Activated CD4-positive, alpha-beta T cell treated with anti-CD3 and anti-CD28 coated beads, Interleukin-2, Interleukin-4, amounts not matched to agents 100 ng/mL and 50 ng/mL, durations not matched to agents 16 hours and 8 hours (primary cell): ENCODE data around the gene C17orf67.

Source experiments
- DNase-seq: peaks from one replicate; pipeline ENCODE4 v3.0.0-alpha.2; 2020; ENCODE audit warnings: low spot score

Gene C17orf67

DNA sequence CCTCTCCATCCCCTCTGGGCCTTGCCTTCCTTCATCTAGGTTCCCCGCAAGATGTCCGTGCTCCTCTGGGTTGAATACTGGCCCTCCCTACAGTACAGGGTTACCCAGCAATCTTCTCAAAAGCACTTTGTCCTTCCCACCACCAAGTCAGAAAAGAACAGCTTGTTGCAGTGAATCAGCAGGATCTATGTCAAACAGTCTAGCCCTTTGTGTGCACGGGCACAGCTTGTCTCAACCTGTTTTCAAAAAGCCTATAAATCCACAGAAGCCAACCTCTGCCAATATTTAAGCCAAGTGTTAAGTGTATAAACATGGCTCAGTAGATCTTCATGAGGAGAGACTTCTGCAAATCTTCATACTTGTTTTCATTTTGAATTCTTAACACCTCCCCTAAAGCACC lies 25.2 kb downstream of the C17orf67 start:
- no peak for DNase-seq

DNA sequence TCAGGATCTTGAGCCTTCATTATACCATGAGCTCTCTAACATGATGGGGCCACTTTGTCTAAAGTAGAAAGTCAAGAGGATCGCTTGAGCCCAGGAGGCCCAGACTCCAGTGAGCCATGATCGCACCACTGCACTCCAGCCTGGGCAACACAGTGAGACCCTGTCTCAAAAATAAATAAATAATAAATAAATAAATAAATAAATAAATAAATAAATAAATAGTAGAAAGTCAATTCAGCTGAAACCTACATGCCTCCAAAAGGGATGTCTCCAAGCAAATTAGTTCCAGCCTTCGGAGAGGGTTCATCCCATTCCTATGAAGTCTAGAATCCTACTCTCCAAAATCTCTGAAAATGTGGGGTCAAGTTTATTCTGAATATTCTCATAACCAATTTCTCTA lies 26.0 kb downstream of the C17orf67 start:
- no peak for DNase-seq

DNA sequence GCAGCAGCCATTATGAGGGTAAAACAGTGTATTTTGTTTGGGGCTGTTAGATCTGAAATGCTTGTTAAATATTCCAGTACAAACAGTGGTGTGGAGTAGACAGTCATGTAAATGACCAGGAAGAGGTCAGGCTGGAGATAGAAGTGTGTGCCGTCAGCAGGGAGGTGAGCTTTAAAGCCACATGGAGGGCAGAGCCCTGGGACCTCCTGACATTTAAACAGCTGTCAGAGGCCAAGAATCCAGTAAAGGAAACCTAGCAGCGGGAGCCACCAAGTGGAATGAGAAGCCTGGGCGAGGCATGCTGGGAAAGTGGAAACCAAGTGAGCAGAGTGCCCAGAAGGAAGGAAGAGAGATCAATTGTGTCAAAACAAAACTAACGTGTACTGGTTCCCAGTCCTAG lies 26.8 kb downstream of the C17orf67 start:
- DNase-seq: no peak

DNA sequence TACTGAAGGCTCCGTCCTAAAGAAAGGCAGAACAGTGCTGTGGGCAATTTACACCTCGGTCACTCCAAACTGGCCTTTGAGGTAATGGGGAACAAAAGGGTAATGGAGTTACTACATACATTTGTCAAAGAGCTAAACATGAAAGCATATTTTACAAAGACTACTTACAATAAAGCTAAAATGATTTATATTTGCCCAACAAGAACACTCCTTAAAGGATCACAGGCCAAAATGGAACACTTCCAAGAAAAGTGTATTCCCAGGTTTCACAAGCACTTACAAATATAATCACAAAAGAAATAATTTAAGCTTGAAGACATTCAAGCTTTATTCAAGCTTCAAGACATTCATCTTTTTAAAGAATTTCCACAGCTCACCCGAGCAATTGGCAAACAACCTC lies 29.3 kb downstream of the C17orf67 start:
- DNase-seq: no peak

DNA sequence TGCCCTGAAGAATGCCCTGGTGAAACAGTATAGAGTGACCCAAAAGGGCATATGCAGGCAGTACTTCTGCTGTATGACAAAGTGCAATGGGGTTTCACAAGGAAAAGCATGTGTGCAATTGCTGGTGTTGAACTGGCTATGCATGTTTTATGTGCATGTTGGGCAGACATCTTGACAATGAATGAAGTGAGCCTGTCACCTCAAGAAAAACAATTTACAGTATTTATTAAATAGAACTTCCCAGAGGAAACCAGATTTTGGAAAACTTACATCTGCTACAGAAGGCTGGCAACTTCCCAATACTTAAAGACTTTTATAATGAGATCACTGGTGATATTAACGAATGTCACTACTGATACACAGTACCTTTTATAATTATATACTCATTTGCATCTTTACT lies 30.6 kb downstream of the C17orf67 start:
- no peak for DNase-seq

DNA sequence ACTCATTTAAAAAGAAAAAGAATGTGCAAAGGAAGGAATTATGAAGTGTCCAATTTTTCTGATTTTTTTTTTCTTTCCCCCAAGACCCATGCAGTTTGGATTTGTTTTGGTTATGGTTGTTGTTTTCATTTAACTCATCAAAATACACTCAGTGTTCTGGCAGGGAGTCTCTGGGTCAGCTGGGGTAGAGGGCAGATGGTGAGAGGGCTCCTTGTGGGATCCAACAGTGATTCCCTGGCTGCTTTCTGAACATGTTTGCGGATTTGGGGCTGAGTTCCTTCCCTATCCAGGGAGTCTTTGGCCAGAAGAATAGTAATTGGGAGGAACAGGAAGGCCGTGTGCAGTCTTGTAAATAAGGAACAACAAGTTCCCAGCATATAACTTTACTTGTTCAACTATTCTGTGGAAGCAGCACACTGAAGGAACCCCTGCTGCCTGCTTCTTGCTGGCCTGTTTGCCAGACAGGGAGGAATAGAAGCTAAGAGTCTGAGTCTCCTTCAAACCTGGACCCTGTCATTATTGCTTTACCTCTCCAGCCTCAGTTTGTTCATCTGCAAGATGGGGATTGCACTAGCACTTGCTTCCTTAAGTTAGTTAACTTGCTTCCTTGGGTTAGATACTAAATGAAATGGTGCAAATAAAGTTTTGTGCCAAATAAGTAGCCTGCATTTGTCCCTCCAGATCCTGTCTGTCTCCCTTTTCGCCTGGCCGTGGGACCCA lies 32.1 kb downstream of the C17orf67 start:
- no peak for DNase-seq

DNA sequence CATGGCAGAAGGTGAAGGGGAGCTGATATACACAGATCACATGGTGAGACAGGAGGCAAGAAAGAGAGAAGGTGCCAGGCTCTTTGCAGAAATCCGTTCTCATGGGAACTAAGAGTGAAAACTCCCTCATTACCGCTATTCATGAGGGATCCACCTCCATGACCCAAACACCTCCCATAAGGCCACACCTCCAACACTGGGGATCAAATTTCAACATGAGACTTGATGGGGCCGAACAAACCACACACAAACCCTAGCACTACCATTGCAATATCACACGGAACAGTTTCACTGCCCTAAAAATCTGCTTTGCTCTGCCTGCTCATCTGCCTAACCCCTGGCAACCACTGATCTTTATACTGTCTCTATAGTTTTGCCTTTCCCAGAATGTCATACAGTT lies 34.8 kb downstream of the C17orf67 start:
- DNase-seq: no peak

DNA sequence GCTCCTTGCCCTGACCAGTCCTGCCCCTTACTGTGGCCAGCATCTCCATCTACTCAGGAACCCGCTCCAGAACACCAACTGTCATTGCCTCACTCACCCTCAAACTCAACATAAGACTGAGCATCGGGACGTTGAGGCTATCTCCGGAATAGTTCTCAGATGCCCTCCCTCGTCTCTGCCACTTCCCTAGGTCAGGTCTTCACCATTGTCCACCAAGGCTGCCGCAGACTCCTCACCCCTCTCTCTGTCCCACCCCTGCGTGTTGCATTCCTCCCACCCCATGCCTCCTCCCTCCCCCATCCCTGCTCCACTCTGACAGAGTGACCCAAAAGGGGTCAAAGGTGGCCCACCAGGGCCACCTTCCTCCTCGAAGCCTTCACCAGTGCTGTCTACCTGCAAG lies 37.2 kb downstream of the C17orf67 start:
- no peak for DNase-seq

DNA sequence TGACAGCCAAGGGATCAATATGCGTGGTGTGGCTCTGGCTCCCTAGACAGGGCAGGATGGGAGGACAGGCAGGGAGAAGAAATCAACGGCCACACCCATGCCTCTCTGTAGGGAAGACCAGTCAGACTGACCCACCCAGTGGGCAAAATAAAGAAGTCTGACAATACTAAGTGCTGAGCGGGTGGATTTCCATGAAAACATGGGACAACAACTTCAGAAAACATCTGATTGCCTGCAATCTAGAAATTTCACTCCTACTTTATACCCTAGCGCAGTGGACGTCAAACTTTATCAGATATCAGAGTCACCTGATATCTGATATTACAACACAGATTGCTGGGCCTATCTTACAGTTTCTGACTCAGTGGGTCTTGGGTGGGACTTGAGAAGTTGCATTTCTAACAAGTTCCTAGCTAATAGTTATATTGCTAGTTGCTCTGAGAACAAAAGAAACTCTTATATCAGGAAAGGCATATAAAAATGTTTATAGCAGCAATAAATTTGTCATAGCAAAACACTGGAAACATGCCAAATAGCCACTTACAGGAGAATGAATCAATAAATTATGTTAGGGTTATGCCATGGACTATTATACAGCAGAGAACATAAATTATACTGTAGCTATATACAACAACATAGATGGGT lies 38.4 kb downstream of the C17orf67 start:
- no peak for DNase-seq

DNA sequence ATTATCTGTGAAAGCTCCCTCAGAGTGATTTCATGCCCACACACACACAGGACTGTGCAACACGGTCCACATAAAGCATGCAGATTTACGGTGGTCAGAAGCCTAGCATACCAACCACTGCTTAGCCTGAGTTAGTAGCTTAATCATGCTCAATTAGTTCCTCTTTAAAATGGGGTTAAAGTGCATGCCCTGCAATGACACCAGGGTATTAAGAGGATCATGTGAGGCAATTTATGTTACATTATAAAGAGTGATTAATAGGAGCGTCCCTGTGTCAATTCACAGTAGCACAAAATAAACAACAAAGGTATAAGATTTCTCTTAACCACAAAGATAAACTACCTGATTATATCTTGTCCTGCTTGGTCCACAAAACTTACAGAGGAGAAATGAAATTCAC lies 39.8 kb downstream of the C17orf67 start:
- DNase-seq: no peak

DNA sequence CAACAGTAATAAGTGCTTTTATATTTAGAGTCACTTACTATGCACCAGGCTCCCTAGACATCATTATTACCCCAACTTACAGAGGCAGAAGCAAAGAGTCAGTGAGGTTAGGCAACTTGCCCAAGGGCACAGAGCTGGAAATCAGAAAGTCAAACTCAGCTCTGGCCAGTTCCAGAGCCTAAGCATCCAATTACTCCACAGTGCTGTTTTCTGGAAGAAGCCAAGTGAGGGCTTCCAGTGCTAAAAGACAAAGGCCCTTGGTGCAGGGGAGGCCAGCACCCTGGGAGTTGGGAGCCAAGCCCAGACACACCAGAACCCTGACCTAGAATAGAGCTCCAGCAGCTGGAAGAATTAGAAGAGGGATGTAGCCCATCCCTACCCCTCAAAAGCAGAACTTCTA lies 40.2 kb downstream of the C17orf67 start:
- DNase-seq: no peak

DNA sequence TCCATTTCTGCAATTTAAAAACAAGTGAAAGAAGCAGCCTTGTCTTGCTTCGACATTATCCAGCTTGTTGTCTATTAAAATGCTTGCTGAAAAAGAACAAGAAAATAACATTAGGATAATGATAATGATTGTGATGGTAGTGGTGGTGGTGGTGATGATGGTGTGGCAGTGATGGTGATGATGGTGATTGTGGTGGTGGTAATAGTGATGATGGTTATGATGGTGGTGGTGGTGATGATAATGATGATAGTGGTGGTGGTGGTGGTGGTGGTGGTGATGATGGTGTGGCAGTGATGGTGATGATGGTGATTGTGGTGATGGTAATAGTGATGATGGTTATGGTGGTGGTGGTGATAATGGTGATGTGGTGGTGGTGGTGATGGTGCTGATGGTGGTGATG lies 41.5 kb downstream of the C17orf67 start:
- no peak for DNase-seq

DNA sequence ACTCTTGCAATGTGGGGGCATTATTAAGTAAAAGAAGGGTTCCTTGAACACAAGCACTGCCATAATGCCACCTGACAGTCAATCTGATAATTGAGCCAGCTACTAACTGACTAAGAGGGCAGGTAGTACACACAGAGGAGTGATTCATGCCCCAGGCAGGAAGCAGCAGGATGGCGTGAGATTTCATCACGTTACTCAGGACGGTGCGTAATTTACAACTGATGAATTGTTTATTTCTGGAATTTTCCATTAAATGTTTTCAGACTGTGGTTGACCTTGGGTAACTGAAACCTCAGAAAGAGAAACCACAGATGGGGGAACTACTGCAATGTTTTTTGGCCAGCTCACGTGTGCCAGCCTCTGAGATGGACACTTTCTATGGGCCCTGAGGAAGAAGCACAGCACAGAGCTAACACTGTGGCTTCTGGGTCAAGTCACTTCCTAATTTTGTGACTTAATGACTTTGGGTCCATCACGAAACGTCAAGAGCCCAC lies 46.7 kb downstream of the C17orf67 start:
- peak; percentile 89 for DNase-seq

DNA sequence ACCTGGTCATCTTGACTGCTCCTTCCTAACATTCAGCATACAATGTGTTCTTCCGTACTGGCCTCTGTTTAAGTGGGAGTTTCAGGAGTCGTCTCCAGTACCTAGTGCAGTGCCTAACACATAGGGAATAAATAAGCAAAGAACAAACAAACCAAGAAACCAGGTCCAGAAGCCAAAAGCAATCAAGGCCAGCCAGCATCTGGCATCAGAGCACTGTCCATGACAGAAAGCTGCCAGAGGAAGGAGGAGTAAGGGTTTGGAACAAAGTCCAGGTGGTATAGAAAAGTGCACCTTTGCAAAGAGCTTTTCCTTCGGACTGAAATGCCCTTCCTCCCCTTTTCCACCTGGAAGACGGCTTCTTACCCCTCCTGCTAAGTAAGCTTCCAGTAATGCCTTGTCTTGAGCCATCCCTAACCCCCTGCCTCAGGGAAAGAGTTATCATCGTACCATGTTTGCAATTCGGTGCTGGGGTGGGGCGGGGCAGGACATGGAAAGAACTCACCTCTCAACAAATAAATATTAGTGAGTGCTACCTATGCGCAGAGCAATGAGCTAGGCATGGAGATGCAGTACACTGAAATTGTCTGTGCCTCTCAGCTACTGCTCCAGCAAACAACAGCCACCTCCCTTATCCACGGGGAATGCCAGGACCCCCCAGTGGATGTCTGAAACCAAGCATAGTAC lies 47.6 kb downstream of the C17orf67 start:
- DNase-seq: no peak

DNA sequence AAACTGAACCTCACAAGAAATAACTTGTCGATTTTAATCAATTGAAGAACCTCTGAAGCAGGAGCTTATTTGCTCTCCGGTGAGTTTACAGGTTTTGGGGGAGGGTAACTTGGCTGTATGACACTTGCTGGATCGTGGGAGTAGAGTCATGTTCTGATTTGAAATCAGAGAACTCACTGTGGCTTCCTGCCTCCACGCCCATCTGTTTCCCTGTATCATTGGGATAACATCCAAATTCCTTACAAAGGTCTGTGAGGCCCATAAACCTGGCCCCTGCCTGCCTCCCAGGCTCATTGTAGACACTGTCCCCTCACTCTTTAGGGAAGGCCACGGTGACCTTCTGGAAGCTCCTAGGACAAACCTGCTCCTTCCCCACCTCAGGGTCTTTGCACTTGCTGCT lies 48.3 kb downstream of the C17orf67 start:
- no peak for DNase-seq

DNA sequence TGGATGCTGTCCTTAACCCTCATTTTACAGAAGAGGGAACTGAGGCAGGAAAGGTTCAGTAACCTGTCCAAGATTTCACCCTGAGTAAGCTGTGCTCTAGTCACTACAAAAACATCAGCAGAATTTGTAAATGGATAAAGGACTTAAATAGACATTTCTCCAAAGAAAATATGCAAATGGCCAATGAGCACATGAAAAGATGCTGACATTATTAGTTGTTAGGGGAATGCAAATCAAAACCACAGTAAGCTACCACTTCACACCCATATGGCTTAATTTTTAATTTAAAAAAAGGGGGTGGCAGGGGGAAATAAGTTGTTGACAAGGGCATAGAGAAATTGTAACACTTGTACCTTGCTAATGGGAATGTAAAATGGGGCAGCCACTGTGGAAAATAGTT lies 51.4 kb downstream of the C17orf67 start:
- no peak for DNase-seq

DNA sequence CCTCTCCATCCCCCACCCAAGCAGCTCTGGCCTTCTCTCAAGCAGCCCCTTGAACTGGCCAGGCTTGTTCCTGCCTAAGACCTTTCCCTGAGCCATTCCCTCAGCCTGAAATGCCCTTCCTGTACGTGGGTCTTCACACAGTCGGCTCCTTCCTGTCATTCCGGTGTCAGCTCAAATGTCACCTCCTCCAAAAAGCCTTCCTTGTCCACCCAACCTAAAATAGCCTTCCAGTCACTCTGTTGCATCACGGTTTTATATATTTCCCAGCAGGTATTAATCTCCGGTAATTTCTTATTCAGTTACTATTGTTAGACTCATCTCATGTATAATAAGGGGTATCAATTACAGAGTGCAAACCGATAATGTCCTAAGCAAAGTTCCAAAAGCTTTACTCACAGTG lies 51.8 kb downstream of the C17orf67 start:
- DNase-seq: no peak

DNA sequence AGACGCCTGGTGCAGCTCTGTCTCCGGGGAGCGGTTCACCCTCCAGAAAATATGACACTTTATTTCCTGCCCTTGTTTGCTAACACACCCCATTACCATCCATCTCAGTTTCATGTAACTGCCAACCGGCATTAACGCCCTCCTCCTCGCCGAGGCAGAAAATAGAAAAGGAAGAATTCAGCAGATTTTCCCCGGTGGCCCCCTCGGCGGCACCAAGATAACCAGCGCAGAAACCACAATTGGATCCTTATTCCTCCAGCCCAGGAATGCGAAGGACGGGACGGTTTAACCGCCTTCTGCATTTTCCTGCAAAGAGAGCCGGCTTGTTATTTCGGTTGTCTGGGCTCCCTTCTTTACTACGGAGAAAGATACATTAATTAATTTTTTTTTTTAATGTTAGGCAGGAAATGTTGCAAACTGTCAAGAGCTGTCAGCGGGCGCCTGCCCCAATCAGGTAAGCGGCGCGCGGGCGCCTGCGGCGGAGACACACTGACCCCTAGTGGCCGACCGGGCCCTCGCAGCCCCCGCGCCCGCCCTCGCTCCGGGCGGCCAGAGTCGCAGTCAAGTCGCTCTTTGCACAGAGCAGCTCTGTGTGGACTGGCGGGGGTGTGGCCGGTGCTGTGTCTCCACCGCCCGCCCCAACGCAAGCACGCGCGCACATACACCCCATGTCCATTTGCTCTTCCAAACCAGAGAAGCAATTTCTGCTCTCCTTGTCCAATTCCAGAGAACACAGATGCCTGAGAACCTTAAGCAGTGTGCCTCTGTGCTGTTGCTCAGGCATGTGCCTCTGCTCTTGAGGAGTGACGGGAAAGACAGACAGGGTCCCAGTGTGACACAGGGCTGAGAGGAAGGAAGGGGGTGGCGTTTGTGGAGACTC lies 53.6 kb downstream of the C17orf67 start:
- peak; percentile 87 for DNase-seq

DNA sequence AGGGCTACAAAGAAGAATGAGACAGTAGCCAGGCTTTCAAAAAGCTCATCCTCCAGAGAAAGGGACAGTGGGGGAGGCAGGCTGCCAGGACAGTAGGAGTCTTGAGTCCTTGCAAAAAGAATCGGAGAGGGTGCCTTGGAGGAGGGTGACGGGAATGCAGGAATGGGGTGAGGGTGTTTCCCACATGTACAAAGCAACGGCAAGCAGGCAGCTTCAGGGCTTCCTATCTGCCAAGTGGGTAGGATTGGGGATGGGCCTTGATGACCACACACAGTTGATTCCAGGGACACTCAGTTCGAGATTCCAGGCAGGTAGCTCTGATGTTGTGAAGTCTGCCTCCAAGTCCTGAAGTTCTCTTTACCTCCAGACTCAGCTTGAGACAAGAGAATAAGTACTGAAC lies 54.4 kb downstream of the C17orf67 start:
- no peak for DNase-seq

DNA sequence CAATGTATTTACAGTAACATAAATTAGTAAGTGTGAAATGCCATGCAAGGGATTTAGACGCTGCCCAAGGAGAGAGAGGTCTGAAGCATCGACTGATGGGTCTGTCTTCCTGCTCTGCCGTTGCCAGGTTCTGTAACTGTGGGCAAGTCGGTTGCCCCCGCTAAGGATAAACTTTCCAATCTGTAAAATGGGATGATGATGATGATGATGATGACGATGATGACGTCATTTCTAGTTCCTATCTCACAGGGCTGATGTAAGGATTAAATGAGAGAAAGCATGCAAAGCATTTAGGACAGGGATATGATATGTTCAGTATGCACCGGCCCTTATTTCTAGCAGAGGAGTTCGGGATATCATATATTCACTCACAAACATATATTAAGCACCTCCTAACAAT lies 54.8 kb downstream of the C17orf67 start:
- DNase-seq: no peak

DNA sequence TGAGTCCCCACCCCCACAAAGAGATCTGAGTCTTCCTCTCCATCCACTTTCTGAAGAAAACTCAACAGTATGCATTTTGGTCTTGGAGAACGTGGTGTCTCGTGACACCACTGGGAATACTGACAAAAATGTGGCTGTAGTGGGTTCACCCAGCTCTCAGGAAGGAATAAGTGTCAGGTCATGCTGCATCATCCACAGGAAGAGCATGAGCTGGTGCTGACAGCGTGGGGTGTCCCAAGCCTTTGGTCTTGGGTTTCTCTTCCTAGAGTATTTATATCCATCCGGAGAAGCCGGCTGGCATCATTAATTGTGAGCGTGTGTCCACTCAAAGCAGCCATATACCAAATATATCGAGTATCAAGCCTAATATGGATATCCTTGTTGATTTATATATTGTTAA lies 55.9 kb downstream of the C17orf67 start:
- no peak for DNase-seq

DNA sequence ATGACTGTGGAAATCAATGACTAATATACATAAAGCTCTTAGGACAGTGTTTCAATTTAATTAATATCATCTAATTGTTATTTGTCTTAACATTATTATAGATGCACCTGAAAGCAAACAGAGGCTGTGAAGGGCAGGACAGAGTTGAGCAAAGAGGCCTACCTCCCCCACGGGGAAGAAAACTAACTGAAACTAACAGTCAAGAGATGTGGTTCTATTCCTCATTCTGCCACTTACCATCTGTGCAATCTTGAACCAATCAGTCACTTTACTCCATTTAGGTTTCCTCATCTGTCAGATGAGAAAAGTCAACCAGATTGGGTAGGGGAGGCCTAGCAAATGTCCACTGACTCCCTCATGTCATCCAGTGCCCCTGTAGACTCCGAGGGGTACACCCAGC lies 59.1 kb downstream of the C17orf67 start:
- DNase-seq: no peak
